Type B pancreatic cell (in vitro differentiated cells): ENCODE data around the gene MSI2. TPM values are rescaled to one million over a fixed set of nuclear protein-coding genes. Genes with fewer than 3 reads are reported as not detected.

Experiments
- DNase-seq: peaks from one replicate; pipeline ENCODE4 v3.0.0; 2021; ENCODE audit warnings: mixed read lengths; ENCODE audit not compliant: unreplicated experiment; ENCODE audit errors: extremely low spot score
- H3K27ac Mint-ChIP-seq: 2 replicates; pipeline ENCODE4 v1.8.0; 2021; ENCODE audit warnings: mild to moderate bottlenecking, mixed read lengths
- H3K27me3 Mint-ChIP-seq: 2 replicates; pipeline ENCODE4 v1.8.0; 2021; ENCODE audit warnings: mixed read lengths
- H3K36me3 Mint-ChIP-seq: 2 replicates; pipeline ENCODE4 v1.8.0; 2021; ENCODE audit warnings: mixed read lengths
- H3K4me1 Mint-ChIP-seq: one replicate; pipeline ENCODE4 v1.8.0; 2021; ENCODE audit warnings: mixed read lengths; ENCODE audit not compliant: unreplicated experiment
- H3K4me3 Mint-ChIP-seq: 2 replicates; pipeline ENCODE4 v1.8.0; 2021; ENCODE audit warnings: mild to moderate bottlenecking, mixed read lengths
- H3K9me3 Mint-ChIP-seq: 2 replicates; pipeline ENCODE4 v1.8.0; 2021; ENCODE audit warnings: mixed read lengths
- CTCF ChIP-seq: fragments of 200-600 bp; sonication (generic); conservative IDR thresholded peaks from 2 replicates; pipeline ENCODE4 v1.5.0; 2021; ENCODE audit warnings: antibody characterized with exemption, mild to moderate bottlenecking
- total RNA-seq: library from RNA; stranded (reverse); gene quantifications from 2 replicates; pipeline ENCODE4 v1.2.1, GENCODE V29; 2021; ENCODE audit warnings: low replicate concordance

MSI2 gene
- total RNA-seq, 1 donor from 2014 or later: 158 TPM

GRCh38 chr17:57628421-57628820, 372.1 kb downstream of the MSI2 start:
- Mint-ChIP-seq H3K27ac (no peak overlapping the region), H3K9me3 (no peaks in the 10 kb centered on the region), H3K4me1 (peaks cover 21% of the 10 kb centered on the region), H3K27me3 (no peaks in the 10 kb centered on the region), H3K4me3 (no peak overlapping the region), H3K36me3 (peaks cover 36% of the 10 kb centered on the region)
- no peak for DNase-seq
- no peak for TF ChIP-seq CTCF

- Mint-ChIP-seq H3K27me3 (no peaks in the 10 kb centered on the region), H3K36me3 (peaks cover 41% of the 10 kb centered on the region), H3K4me3 (no peak overlapping the region), H3K27ac (no peak overlapping the region), H3K4me1 (peaks cover 15% of the 10 kb centered on the region), H3K9me3 (no peaks in the 10 kb centered on the region)
- no peak for DNase-seq
- TF ChIP-seq CTCF: no peak
These were observed 373.1 kb downstream of the MSI2 start for GRCh38 chr17:57629470-57629869.

GRCh38 chr17:57629886-57630285, 373.6 kb downstream of the MSI2 start:
- Mint-ChIP-seq H3K9me3 (no peaks in the 10 kb centered on the region), H3K36me3 (peaks cover 46% of the 10 kb centered on the region), H3K4me1 (peaks cover 15% of the 10 kb centered on the region), H3K4me3 (no peak overlapping the region), H3K27ac (no peak overlapping the region), H3K27me3 (no peaks in the 10 kb centered on the region)
- no peak for TF ChIP-seq CTCF
- DNase-seq: no peak

GRCh38 chr17:57630736-57631135, 374.4 kb downstream of the MSI2 start:
- TF ChIP-seq CTCF: no peak
- H3K4me1 Mint-ChIP-seq: peaks cover 15% of the 10 kb centered on the region
- peaks cover 46% of the 10 kb centered on the region for H3K36me3 Mint-ChIP-seq
- H3K9me3 Mint-ChIP-seq: no peaks in the 10 kb centered on the region
- H3K27me3 Mint-ChIP-seq: no peaks in the 10 kb centered on the region
- H3K4me3 Mint-ChIP-seq: no peak overlapping the region
- H3K27ac Mint-ChIP-seq: no peak overlapping the region
- no peak for DNase-seq

GRCh38 chr17:57631871-57632270, 375.5 kb downstream of the MSI2 start:
- Mint-ChIP-seq H3K4me3 (no peak overlapping the region), H3K36me3 (peaks cover 46% of the 10 kb centered on the region), H3K4me1 (peaks cover 14% of the 10 kb centered on the region), H3K27me3 (no peaks in the 10 kb centered on the region), H3K27ac (no peak overlapping the region), H3K9me3 (no peaks in the 10 kb centered on the region)
- no peak for DNase-seq
- TF ChIP-seq CTCF: no peak

- peaks cover 42% of the 10 kb centered on the region for H3K36me3 Mint-ChIP-seq
- H3K4me1 Mint-ChIP-seq: peaks cover 14% of the 10 kb centered on the region
- H3K9me3 Mint-ChIP-seq: no peaks in the 10 kb centered on the region
- TF ChIP-seq CTCF: no peak
- no peak overlapping the region for H3K4me3 Mint-ChIP-seq
- no peak overlapping the region for H3K27ac Mint-ChIP-seq
- H3K27me3 Mint-ChIP-seq: no peaks in the 10 kb centered on the region
- no peak for DNase-seq
These were observed 376.0 kb downstream of the MSI2 start for GRCh38 chr17:57632294-57632693.
